ENCODE measurements around the gene IFI6. TPM values are rescaled to one million over a fixed set of nuclear protein-coding genes. Genes with fewer than 3 reads are reported as not detected.

IFI6 gene
- total RNA-seq, 2 experiments from 2014 or later: 271 to 272 TPM

DNA sequence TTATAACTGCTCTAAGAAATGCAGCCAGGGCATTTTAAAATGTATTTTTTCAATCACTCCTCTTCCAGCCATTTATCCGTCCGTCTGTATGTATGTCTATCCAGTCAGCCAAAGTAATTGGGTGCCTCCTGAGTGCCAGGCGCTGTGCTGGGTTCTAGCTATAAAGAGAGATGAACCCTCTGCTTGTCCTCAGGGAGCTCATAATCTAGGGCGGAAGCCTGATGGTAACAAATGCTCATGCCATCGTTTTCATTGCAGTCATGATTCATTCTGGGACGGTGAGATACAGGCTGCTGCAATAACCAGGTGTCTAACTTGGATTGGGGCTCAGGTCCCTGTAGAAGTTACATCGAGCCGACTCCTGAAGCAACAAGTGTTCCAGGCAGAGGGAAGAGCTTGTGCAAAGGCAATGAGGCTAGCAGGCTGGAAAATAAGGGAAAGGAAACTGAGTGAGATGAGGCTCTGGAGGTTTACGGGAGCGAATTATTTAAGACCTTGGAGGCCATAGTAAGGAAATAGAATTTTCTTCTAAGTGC is 11.6 kb downstream of the IFI6 start:
- no peak for ATAC-seq
- POLR2A ChIA-PET: interaction anchor here (0.6 to 4.9 kb wide), 6 partner anchors 21 to 220 kb away, joined by 3 to 81 read pairs (median 3); no protein-coding TSS in a partner anchor
- Mint-ChIP-seq H3K27ac (peak overlapping the region; percentile 94), H3K9me3 (ENCODE audit: insufficient read depth) (no peaks in the 10 kb centered on the region), H3K36me3 (ENCODE audit: low read depth) (peaks cover 9% of the 10 kb centered on the region), H3K4me1 (ENCODE audit: low read depth) (peaks cover 60% of the 10 kb centered on the region), H3K4me3 (peak overlapping the region; percentile 80), H3K27me3 (ENCODE audit: low read depth) (no peaks in the 10 kb centered on the region)
- CTCF ChIA-PET: interaction anchor here (0.8 to 8.8 kb wide), 13 partner anchors 10 to 364 kb away, joined by 3 to 320 read pairs (median 18); partner anchors contain the start of genes AHDC1, FAM76A, IFI6 and STX12
- DNase-seq: no peak

DNA sequence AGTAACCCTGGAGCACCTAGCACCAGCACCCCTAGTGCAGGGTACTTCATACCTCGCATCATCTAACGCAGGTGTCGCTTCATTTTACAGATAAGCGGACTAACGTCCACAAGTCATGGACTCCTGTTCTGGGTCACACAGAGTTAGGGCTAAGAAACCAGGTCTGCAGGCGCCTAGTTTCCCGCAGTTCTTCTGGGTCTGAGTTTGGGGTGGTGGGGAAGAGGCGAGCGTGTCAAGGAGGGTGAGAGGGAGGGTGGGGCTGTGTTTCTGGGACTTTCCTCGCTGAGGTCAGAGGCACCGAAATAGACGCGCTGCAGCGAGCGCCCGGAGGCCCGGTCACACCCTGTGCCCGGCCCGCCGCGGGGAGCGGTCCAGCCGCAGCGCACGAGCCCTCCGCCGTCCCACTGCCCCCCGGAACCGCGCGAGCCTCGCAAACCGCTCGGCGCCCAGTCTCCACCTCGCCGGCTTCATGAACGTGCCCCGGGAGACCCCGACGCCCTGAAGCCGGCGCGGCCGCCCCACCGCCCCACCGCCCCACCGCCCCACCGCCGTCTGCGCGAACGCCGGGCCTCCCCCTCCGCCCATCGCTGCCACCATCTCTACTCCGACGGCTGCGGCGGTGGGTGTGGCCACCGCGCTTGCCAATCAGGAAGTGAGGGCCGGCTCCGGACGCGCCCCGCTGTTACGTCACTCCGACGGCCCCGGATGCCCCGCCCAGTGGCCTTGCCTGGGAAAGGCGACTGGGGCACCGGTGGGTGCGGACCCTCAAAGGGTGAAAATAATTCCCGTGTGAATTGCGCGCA is 12.3 kb downstream of the IFI6 start:
- CTCF ChIA-PET: interaction anchor here (0.8 to 8.8 kb wide), 13 partner anchors 10 to 363 kb away, joined by 3 to 320 read pairs (median 18); partner anchors contain the start of genes AHDC1, FAM76A and IFI6
- Mint-ChIP-seq H3K4me1 (ENCODE audit: low read depth) (peaks cover 54% of the 10 kb centered on the region), H3K36me3 (ENCODE audit: low read depth) (peaks cover 5% of the 10 kb centered on the region), H3K27me3 (ENCODE audit: low read depth) (no peaks in the 10 kb centered on the region), H3K9me3 (ENCODE audit: insufficient read depth) (no peaks in the 10 kb centered on the region), H3K4me3 (peak overlapping the region; percentile 80), H3K27ac (peak overlapping the region; percentile 94)
- DNase-seq: peak; percentile 92
- POLR2A ChIA-PET: interaction anchor here (0.6 to 4.9 kb wide), 5 partner anchors 22 to 219 kb away, joined by 3 to 81 read pairs (median 4); no protein-coding TSS in a partner anchor
- peak; percentile 72 for ATAC-seq

DNA sequence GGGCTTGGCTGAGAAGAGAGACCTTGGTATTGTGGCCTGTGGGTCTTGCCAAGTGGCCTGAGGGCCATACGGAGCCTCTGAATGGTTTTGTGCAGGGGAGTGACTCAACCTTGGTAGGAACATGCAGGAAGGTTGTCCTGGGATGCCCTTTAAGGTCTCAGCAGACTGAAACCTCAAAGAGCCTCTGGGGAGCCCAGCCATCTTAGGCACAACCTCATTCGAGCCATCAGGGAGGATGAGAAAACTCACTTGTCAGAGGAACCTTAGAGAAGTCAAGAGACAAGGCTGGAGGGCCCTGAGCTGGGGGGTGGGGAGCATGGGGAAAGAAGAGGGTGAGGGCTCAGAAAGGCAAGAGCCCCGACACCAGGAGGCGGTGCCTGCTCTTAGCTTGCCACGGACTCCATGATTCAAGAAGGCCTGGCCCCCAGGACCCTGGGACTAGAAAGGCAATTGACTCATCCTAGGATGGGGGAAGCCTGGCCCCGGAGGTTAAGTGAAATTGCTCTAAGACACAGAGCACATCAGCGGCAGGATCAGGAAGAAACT is 13.0 kb downstream of the IFI6 start:
- peaks cover 50% of the 10 kb centered on the region for H3K4me1 Mint-ChIP-seq (ENCODE audit: low read depth)
- H3K36me3 Mint-ChIP-seq (ENCODE audit: low read depth): peaks cover 5% of the 10 kb centered on the region
- POLR2A ChIA-PET: interaction anchor here (0.6 to 1.2 kb wide), 7 partner anchors 9 to 52 kb away, joined by 3 to 5 read pairs (median 3); no protein-coding TSS in a partner anchor
- DNase-seq (peak; percentile 43), ATAC-seq (no peak)
- peak overlapping the region; percentile 92 for H3K27ac Mint-ChIP-seq
- no peaks in the 10 kb centered on the region for H3K27me3 Mint-ChIP-seq (ENCODE audit: low read depth)
- peak overlapping the region; percentile 80 for H3K4me3 Mint-ChIP-seq
- no peaks in the 10 kb centered on the region for H3K9me3 Mint-ChIP-seq (ENCODE audit: insufficient read depth)
- CTCF ChIA-PET: interaction anchor here (0.8 to 3.8 kb wide), 7 partner anchors 9 to 102 kb away, joined by 3 to 15 read pairs (median 3); no protein-coding TSS in a partner anchor

DNA sequence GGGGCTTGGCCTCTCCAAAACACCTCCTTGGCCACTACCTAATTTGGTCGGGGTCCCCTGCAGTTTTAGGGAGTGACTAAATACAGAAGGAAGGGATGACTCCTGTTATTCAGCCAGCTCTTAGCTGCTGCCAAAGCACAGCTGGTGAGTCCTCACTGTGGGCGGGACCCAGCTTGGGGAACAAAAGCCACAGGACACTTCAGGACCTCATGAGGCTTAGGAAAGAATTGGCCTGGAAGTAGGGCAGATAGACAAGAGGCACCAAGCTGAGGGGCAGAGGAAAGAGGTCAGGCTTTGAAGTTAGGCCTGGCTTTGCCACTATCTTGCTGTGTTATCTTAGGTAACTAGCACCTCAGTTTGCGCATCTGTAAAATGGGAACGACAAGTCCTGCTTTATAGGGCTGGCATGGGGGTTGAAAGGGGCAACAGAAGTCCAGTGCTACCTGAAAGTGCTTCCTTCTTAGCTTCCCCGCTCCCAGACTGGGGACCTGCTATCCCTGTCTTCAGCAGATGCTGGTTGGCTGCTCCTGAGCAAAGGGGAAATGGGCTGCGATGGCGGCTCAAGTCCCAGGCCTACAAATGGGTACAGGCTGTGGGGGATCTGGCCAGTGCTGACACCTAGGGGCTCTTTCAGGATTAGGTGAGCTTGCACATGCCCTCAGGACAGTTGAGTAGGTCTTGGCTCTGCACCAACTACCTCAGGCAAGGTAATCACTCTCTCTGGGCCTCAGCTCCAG is 15.7 kb downstream of the IFI6 start:
- CTCF ChIA-PET: interaction anchor here (0.8 to 3.8 kb wide), 5 partner anchors 14 to 133 kb away, joined by 3 to 15 read pairs (median 3); partner anchors contain the start of gene IFI6
- H3K9me3 Mint-ChIP-seq (ENCODE audit: insufficient read depth): no peaks in the 10 kb centered on the region

DNA sequence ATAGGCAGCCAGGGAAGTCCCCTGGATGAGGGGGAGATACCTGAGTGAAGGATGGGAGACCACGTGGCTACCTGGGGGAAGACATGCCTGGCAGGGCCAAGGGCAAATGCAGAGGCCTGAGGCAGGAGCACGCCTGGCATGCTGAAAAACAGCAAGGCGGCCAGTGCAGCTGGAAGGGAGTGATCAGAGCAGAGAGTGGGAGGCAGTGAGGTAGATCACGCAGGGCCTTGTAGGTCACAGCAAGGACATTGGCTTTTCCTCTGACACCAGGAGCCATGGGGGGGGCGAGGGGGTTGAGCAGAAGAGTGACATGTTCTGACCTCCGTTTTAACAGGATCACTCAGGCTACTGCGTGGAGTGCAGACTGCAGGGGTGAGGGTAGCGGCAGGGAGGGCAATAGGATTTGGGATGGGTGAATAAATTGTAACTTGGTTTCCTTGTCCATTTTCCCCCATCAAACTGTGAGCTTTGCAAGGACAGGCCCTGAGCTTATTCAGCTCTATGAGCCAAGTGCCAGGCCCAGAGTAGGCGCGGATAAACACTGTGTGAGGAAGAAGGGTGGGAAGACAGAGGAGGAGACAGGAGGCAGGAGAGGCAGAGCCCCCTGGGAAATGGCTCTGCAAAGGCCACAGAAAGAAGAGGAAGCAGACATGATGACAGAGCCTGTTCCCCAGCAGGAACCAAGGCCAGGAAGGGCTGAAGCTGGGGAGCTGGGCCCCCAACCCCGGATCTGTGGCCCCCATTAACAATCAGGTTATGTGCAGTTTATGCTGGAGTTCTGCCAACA is 16.6 kb downstream of the IFI6 start:
- no peaks in the 10 kb centered on the region for H3K36me3 Mint-ChIP-seq (ENCODE audit: low read depth)
- ChIA-PET POLR2A (no interaction called here), CTCF (interaction anchor here (3.8 kb wide), 1 partner anchor 14 kb away, joined by 15 read pairs; no protein-coding TSS in a partner anchor)
- H3K27me3 Mint-ChIP-seq (ENCODE audit: low read depth): no peaks in the 10 kb centered on the region
- peaks cover 27% of the 10 kb centered on the region for H3K4me1 Mint-ChIP-seq (ENCODE audit: low read depth)
- ATAC-seq (no peak), DNase-seq (no peak)
- no peaks in the 10 kb centered on the region for H3K9me3 Mint-ChIP-seq (ENCODE audit: insufficient read depth)
- H3K4me3 Mint-ChIP-seq: no peak overlapping the region
- peak overlapping the region; percentile 58 for H3K27ac Mint-ChIP-seq

More for the DNA sequence above, 15.7 kb downstream of the IFI6 start:
- DNase-seq (no peak), ATAC-seq (no peak)
- no peak overlapping the region for H3K4me3 Mint-ChIP-seq
- POLR2A ChIA-PET: no interaction called here
- H3K27me3 Mint-ChIP-seq (ENCODE audit: low read depth): no peaks in the 10 kb centered on the region
- no peaks in the 10 kb centered on the region for H3K36me3 Mint-ChIP-seq (ENCODE audit: low read depth)
- peaks cover 29% of the 10 kb centered on the region for H3K4me1 Mint-ChIP-seq (ENCODE audit: low read depth)
- no peak overlapping the region for H3K27ac Mint-ChIP-seq

DNA sequence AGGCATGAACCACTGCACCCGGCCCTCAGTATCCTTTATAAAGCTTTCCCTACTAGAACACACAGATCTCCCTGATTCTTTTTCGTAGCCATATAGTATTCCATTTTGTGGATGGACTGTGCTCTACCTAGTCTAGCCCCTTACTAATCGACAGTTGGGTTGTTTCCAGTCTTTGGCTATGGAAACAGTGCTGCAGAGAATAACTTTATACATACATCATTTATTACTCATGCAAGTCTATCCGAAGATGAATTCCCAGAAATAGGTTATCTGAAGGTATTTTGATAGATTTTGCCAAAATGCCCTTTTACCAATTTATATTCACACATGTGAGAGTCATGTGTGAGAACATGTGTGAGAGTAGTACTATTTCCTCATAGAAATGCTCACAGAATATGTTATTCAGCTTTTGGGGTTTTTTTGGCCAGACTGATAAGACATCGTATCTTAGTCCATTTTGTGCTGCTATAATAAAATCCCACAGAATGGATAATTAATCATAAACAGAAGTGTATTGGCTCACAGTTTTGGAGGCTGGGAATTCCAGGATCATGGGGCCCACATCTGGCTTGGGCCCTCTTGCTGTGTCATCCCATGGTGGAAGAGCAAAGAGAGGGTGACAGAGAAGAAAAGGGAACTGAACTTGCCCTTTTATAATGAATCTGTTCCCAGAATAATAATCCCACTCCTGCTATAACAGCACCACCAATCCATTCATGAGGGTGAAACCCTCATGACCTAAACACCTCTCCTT is 19.7 kb downstream of the IFI6 start:
- ChIA-PET POLR2A (interaction anchor here (0.6 to 0.7 kb wide), 2 partner anchors 19 to 133 kb away, joined by 3 to 4 read pairs; no protein-coding TSS in a partner anchor), CTCF (interaction anchor here (2.2 kb wide), 1 partner anchor 10 kb away, joined by 10 read pairs; no protein-coding TSS in a partner anchor)
- DNase-seq (no peak), ATAC-seq (no peak)
- Mint-ChIP-seq H3K36me3 (ENCODE audit: low read depth) (no peaks in the 10 kb centered on the region), H3K4me1 (ENCODE audit: low read depth) (peaks cover 13% of the 10 kb centered on the region), H3K9me3 (ENCODE audit: insufficient read depth) (no peaks in the 10 kb centered on the region), H3K4me3 (no peak overlapping the region), H3K27ac (no peak overlapping the region), H3K27me3 (ENCODE audit: low read depth) (no peaks in the 10 kb centered on the region)

DNA sequence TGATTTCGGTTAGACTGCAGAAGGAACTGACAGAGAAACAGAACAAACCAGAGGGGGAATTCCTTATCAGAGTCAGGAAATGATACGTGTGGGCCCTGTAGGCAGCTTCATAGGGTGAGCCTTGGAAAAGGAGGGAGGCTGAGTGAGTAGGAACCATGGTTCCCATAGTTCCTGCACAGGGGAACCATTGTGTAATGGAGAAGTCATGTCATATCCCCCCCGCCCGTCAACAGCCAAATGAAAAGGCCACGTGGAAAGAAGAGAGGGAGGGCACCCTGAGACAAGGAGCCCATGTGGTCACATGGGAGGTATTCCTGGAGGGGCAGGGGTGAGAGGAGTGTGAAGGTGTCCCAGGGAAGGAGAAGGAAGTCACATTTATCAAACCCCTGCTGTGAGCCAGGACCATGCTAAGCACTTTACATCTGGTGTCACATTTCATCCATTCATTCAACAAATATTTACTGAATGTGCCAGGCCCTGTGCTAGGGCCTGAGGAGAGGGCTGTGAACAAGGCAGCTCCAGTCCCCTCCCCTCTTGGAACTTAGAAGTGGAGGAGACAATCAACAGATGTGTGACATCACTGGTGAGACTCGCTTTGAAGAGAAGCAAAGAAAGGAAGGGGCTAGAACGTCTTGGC is 21.3 kb downstream of the IFI6 start:
- no peak overlapping the region for H3K4me3 Mint-ChIP-seq
- H3K4me1 Mint-ChIP-seq (ENCODE audit: low read depth): peaks cover 13% of the 10 kb centered on the region
- H3K27me3 Mint-ChIP-seq (ENCODE audit: low read depth): no peaks in the 10 kb centered on the region
- POLR2A ChIA-PET: interaction anchor here (0.7 to 0.9 kb wide), 3 partner anchors 8 to 1191 kb away, joined by 3 to 5 read pairs (median 3); no protein-coding TSS in a partner anchor
- H3K9me3 Mint-ChIP-seq (ENCODE audit: insufficient read depth): no peaks in the 10 kb centered on the region
- no peak overlapping the region for H3K27ac Mint-ChIP-seq
- CTCF ChIA-PET: interaction anchor here (0.7 to 2.9 kb wide), 8 partner anchors 10 to 256 kb away, joined by 3 to 22 read pairs (median 4); no protein-coding TSS in a partner anchor
- DNase-seq (no peak), ATAC-seq (no peak)
- H3K36me3 Mint-ChIP-seq (ENCODE audit: low read depth): no peaks in the 10 kb centered on the region

DNA sequence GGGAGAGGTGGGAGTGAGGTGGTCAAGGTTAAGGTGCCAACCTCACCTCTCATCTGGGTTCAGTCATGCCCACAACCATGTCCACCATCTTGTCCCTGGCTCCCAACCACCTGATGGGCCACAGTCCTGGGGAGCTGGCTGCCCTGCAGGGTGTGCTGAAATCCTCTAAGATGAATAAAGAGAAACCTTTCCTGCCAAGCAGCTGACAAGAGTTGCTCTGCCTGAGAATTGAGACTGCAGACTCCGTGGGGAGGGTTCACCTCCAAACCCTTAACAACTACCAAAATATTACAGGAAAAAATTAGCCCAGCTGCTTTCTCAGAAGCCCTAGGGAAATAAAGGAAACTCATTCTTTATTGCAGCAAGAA is 21.8 kb downstream of the IFI6 start:
- peaks cover 13% of the 10 kb centered on the region for H3K4me1 Mint-ChIP-seq (ENCODE audit: low read depth)
- no peak for ATAC-seq
- no peaks in the 10 kb centered on the region for H3K9me3 Mint-ChIP-seq (ENCODE audit: insufficient read depth)
- no peaks in the 10 kb centered on the region for H3K27me3 Mint-ChIP-seq (ENCODE audit: low read depth)
- POLR2A ChIA-PET: interaction anchor here (0.6 to 0.9 kb wide), 6 partner anchors 7 to 1191 kb away, joined by 3 to 5 read pairs (median 4); no protein-coding TSS in a partner anchor
- H3K36me3 Mint-ChIP-seq (ENCODE audit: low read depth): no peaks in the 10 kb centered on the region
- no peak overlapping the region for H3K27ac Mint-ChIP-seq
- no peak overlapping the region for H3K4me3 Mint-ChIP-seq
- CTCF ChIA-PET: interaction anchor here (0.7 to 2.9 kb wide), 12 partner anchors 10 to 255 kb away, joined by 3 to 22 read pairs (median 4); partner anchors contain the start of gene FAM76A
- no peak for DNase-seq

DNA sequence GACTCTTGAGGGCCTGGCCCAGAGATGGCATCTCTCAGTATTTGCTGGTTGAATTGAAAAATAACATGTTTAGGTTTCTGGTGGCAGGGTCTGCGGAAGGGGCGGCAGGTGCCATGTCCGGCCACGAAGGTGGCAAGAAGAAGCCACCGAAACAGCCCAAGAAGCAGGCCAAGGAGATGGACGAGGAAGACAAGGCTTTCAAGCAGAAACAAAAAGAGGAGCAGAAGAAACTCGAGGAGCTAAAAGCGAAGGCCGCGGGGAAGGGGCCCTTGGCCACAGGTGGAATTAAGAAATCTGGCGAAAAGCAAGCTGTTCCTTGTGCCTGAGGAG is 22.7 kb downstream of the IFI6 start:
- no peaks in the 10 kb centered on the region for H3K27me3 Mint-ChIP-seq (ENCODE audit: low read depth)
- no peak for DNase-seq
- peaks cover 17% of the 10 kb centered on the region for H3K4me1 Mint-ChIP-seq (ENCODE audit: low read depth)
- no peak for ATAC-seq
- H3K9me3 Mint-ChIP-seq (ENCODE audit: insufficient read depth): no peaks in the 10 kb centered on the region
- no peak overlapping the region for H3K27ac Mint-ChIP-seq
- CTCF ChIA-PET: interaction anchor here (0.7 to 2.9 kb wide), 12 partner anchors 9 to 77 kb away, joined by 3 to 22 read pairs (median 4); partner anchors contain the start of gene FAM76A
- no peaks in the 10 kb centered on the region for H3K36me3 Mint-ChIP-seq (ENCODE audit: low read depth)
- POLR2A ChIA-PET: interaction anchor here (0.8 kb wide), 1 partner anchor 13 kb away, joined by 3 read pairs; no protein-coding TSS in a partner anchor
- H3K4me3 Mint-ChIP-seq: no peak overlapping the region
